H1 (cell line): ENCODE data around the gene ATG7. TPM values are rescaled to one million over a fixed set of nuclear protein-coding genes. Genes with fewer than 3 reads are reported as not detected.

Experiments
- CTCF ChIA-PET: fragments of 300-600 bp; sonication (Branson Sonifier 250); formaldehyde crosslinking; loops from one replicate; lab custom pipeline; 2021; ENCODE audit not compliant: partially characterized antibody; lab: Charles Lee
- POLR2A ChIA-PET: fragments of 300-600 bp; sonication (Branson Sonifier 250); formaldehyde crosslinking; loops from one replicate; lab custom pipeline; 2021; ENCODE audit warnings: inconsistent platforms; ENCODE audit not compliant: partially characterized antibody; lab: Charles Lee
- DNase-seq, 2 experiments: peaks; one replicate each; pipeline versions ENCODE4 v3.0.0 to v3.0.0-alpha.2; 2010 to 2022; ENCODE audit warnings: low spot score in 2 of 2, low read depth in 1 of 2, mixed read lengths in 1 of 2
- FAIRE-seq: peaks from 2 replicates; lab custom pipeline; 2011; peaks lifted over from hg19 to GRCh38; lab: Jason Lieb, UNC
- H2AFZ ChIP-seq: 2 replicates; pipeline ENCODE4 v1.8.1; 2012; ENCODE audit warnings: low read length, inconsistent platforms
- H2AK5ac ChIP-seq: 2 replicates; pipeline ENCODE4 v1.6.1; 2013; ENCODE audit warnings: low read depth, low read length
- H2BK120ac ChIP-seq: replicated peaks from 2 replicates; pipeline ENCODE3; 2013; ENCODE audit warnings: low read depth, low read length, inconsistent platforms
- H2BK12ac ChIP-seq: 2 replicates; pipeline ENCODE4 v1.6.1; 2013; ENCODE audit warnings: low read depth, low read length
- H2BK15ac ChIP-seq: 2 replicates; pipeline ENCODE4 v1.6.1; 2013; ENCODE audit warnings: low read length
- H2BK20ac ChIP-seq: 2 replicates; pipeline ENCODE4 v1.6.1; 2013; ENCODE audit warnings: low read length
- H2BK5ac ChIP-seq: 2 replicates; pipeline ENCODE4 v1.6.1; 2013; ENCODE audit warnings: low read depth, low read length
- H3K14ac ChIP-seq: 2 replicates; pipeline ENCODE4 v1.6.1; 2013; ENCODE audit warnings: inconsistent platforms; ENCODE audit not compliant: insufficient read length
- H3K18ac ChIP-seq: 2 replicates; pipeline ENCODE4 v1.6.1; 2013; ENCODE audit warnings: low read length; ENCODE audit errors: extremely low read depth
- H3K23ac ChIP-seq: 2 replicates; pipeline ENCODE4 v1.6.1; 2013; ENCODE audit warnings: inconsistent platforms; ENCODE audit not compliant: insufficient read length
- H3K23me2 ChIP-seq: 2 replicates; pipeline ENCODE4 v1.6.1; 2013; ENCODE audit warnings: low read depth, low read length
- H3K27ac ChIP-seq: 2 replicates; pipeline ENCODE4 v1.6.1; 2011; ENCODE audit warnings: low read depth, low read length, inconsistent platforms
- H3K27me3 ChIP-seq, 4 experiments: replicated peaks in 1 of 4; 1 replicate in 1 of 4; 2 replicates in 3 of 4; pipeline versions ENCODE4 v1.6.1 to v1.8.1; 2011 to 2013; ENCODE audit warnings: low read length in 3 of 4, mild to moderate bottlenecking in 3 of 4, inconsistent platforms in 2 of 4, mixed read lengths in 2 of 4, moderate library complexity in 1 of 4; ENCODE audit not compliant: control insufficient read depth in 3 of 4, insufficient read depth in 3 of 4; ENCODE audit errors: extremely low read depth in 1 of 4
- H3K36me3 ChIP-seq, 4 experiments: 2 replicates each; pipeline versions ENCODE4 v1.6.1 to v1.8.1; 2011 to 2013; ENCODE audit warnings: mild to moderate bottlenecking in 4 of 4, low read length in 3 of 4, moderate library complexity in 2 of 4, control low read depth in 1 of 4, inconsistent platforms in 1 of 4; ENCODE audit not compliant: insufficient read depth in 4 of 4, control insufficient read depth in 2 of 4
- H3K4ac ChIP-seq: replicated peaks from 2 replicates; pipeline ENCODE3; 2013; ENCODE audit warnings: low read length, low read depth, mixed read lengths, inconsistent platforms; ENCODE audit not compliant: insufficient read length
- H3K4me1 ChIP-seq, 4 experiments: replicated peaks in 1 of 4; 1 replicate in 1 of 4; 2 replicates in 3 of 4; pipeline versions ENCODE4 v1.6.1 to v1.8.1; 2011 to 2013; ENCODE audit warnings: low read length in 3 of 4, inconsistent platforms in 2 of 4, mixed read lengths in 1 of 4; ENCODE audit not compliant: insufficient read depth in 4 of 4, control insufficient read depth in 3 of 4
- H3K4me2 ChIP-seq, 2 experiments: 2 replicates each; pipeline versions ENCODE4 v1.6.1 to v1.8.1; 2011 to 2013; ENCODE audit warnings: low read depth in 2 of 2, low read length in 2 of 2, control low read depth in 1 of 2, inconsistent platforms in 1 of 2, mild to moderate bottlenecking in 1 of 2; ENCODE audit not compliant: insufficient read depth in 1 of 2
- H3K4me3 ChIP-seq, 4 experiments: fragments of 200-600, 300-600 bp in 1 of 4; sonication (generic), shearing (Covaris generic), sonication (Bioruptor Twin) in 1 of 4; 2 replicates each; pipeline versions ENCODE4 v1.5.1 to v1.8.1; 2011 to 2016; ENCODE audit warnings: low read length in 4 of 4, low read depth in 3 of 4, control low read depth in 2 of 4, inconsistent platforms in 2 of 4, mild to moderate bottlenecking in 2 of 4, mixed read lengths in 1 of 4, moderate library complexity in 1 of 4; ENCODE audit not compliant: insufficient read depth in 2 of 4; ENCODE audit errors: extremely low read depth in 1 of 4
- H3K56ac ChIP-seq: replicated peaks from 2 replicates; pipeline ENCODE3; 2013; ENCODE audit warnings: low read depth, mild to moderate bottlenecking, mixed read lengths, low read length, inconsistent platforms; ENCODE audit not compliant: insufficient read length
- H3K79me1 ChIP-seq: 2 replicates; pipeline ENCODE4 v1.6.1; 2013; ENCODE audit warnings: low read depth, low read length, control low read depth
- H3K79me2 ChIP-seq, 2 experiments: 2 replicates each; pipeline versions ENCODE4 v1.6.1 to v1.8.1; 2012 to 2013; ENCODE audit warnings: low read length in 2 of 2, mild to moderate bottlenecking in 2 of 2, inconsistent platforms in 1 of 2; ENCODE audit not compliant: insufficient read depth in 2 of 2, control insufficient read depth in 1 of 2
- H3K9ac ChIP-seq, 4 experiments: replicated peaks in 1 of 4; 1 replicate in 1 of 4; 2 replicates in 3 of 4; pipeline versions ENCODE4 v1.6.1 to v1.8.1; 2011 to 2013; ENCODE audit warnings: low read depth in 3 of 4, low read length in 3 of 4, control low read depth in 2 of 4, mild to moderate bottlenecking in 2 of 4, moderate library complexity in 2 of 4, inconsistent platforms in 1 of 4; ENCODE audit errors: extremely low read depth in 1 of 4
- H3K9me3 ChIP-seq, 2 experiments: 2 replicates each; pipeline versions ENCODE4 v1.6.1 to v1.8.1; 2012 to 2013; ENCODE audit warnings: mild to moderate bottlenecking in 2 of 2, moderate library complexity in 2 of 2, control low read depth in 1 of 2, inconsistent platforms in 1 of 2, low read depth in 1 of 2, low read length in 1 of 2, mixed read lengths in 1 of 2; ENCODE audit not compliant: insufficient read depth in 2 of 2
- H4K20me1 ChIP-seq, 2 experiments: replicated peaks in 1 of 2; 2 replicates each; pipeline versions ENCODE3 to v1.8.1; 2011 to 2013; ENCODE audit warnings: inconsistent platforms in 2 of 2, low read length in 2 of 2, mild to moderate bottlenecking in 1 of 2; ENCODE audit not compliant: insufficient read depth in 2 of 2, control insufficient read depth in 1 of 2
- H4K5ac ChIP-seq: 2 replicates; pipeline ENCODE4 v1.6.1; 2013; ENCODE audit warnings: low read length, low read depth, mixed read lengths, inconsistent platforms; ENCODE audit not compliant: insufficient read length
- H4K8ac ChIP-seq: 2 replicates; pipeline ENCODE4 v1.8.0; 2013; ENCODE audit warnings: mild to moderate bottlenecking, moderate library complexity, low read length, inconsistent platforms; ENCODE audit not compliant: insufficient read depth; ENCODE audit errors: extremely low read depth
- H4K91ac ChIP-seq: replicated peaks from 2 replicates; pipeline ENCODE3; 2013; ENCODE audit warnings: low read length, mixed read lengths, inconsistent platforms; ENCODE audit not compliant: insufficient read length
- CTCF ChIP-seq, 3 experiments: IDR thresholded peaks; 1 replicate in 2 of 3; 2 replicates in 1 of 3; pipeline versions ENCODE4 v1.5.1 to v1.6.1; 2011; ENCODE audit warnings: low read length in 3 of 3, mild to moderate bottlenecking in 3 of 3, inconsistent platforms in 2 of 3, low read depth in 1 of 3, moderate library complexity in 1 of 3; ENCODE audit not compliant: insufficient read depth in 1 of 3; ENCODE audit errors: control extremely low read depth in 1 of 3
- GTF2F1 ChIP-seq: IDR thresholded peaks from 2 replicates; pipeline ENCODE4 v1.6.1; 2012; ENCODE audit warnings: low read depth, low read length, improper control_type of control experiment, borderline replicate concordance
- NANOG ChIP-seq: IDR thresholded peaks from 2 replicates; pipeline ENCODE4 v1.6.1; 2011; ENCODE audit warnings: low read length, low read depth, mild to moderate bottlenecking, inconsistent platforms; ENCODE audit not compliant: insufficient read depth, poor library complexity, severe bottlenecking
- RAD21 ChIP-seq, 2 experiments: IDR thresholded peaks in 1 of 2; conservative IDR thresholded peaks in 1 of 2; 2 replicates each; pipeline ENCODE4 v1.6.1; 2011; ENCODE audit warnings: low read depth in 2 of 2, low read length in 2 of 2, improper control_type of control experiment in 1 of 2, inconsistent platforms in 1 of 2, mild to moderate bottlenecking in 1 of 2, moderate library complexity in 1 of 2
- WGBS, 2 experiments: shearing (Covaris generic) in 1 of 2; methylation state at CpG; one replicate each; pipeline versions ENCODE4 v1.1.6 to v1.1.7; 2013 to 2015; ENCODE audit warnings: low lambda C conversion rate in 2 of 2, mixed read lengths in 2 of 2, inconsistent platforms in 1 of 2, low coverage in 1 of 2, missing lambda C conversion rate in 1 of 2; ENCODE audit not compliant: insufficient replicate concordance in 2 of 2, insufficient coverage in 1 of 2, insufficient read length in 1 of 2; ENCODE audit errors: extremely low coverage in 1 of 2, missing lambda C conversion rate in 1 of 2; 5-methylcytosine and 5-hydroxymethylcytosine counted together
- polyA plus RNA-seq, 7 experiments: library from polyadenylated mRNA; depleted of rRNA in 3 of 7; stranded (reverse) in 5 of 7; unstranded in 2 of 7; fragments of >200 nt in 5 of 7; fragments of 200-250 nt in 2 of 7; gene quantifications; 1 replicate in 5 of 7; 2 replicates in 1 of 7; 4 replicates in 1 of 7; pipeline versions ENCODE4 v1.2.1 to v1.2.3, GENCODE V29; 2011 to 2013; ENCODE audit warnings: missing spikeins in 2 of 7, mixed read lengths in 2 of 7
- total RNA-seq: library from RNA; stranded (reverse); fragmentation: NEBNext Ultra II Directional; extraction: Animal tissue kit (Norgen Biotek cat#: 25700); gene quantifications from 2 replicates; pipeline ENCODE4 v1.2.1, GENCODE V29; 2021

The ATG7 gene
- total and polyA plus RNA-seq, 2 of the 8 experiments (the other 6 are each of a cell fraction or from before 2014, with no cell fraction given), result 15.0 to 19.1 TPM

GRCh38 chr3:11545186-11545851, 273.1 kb downstream of the ATG7 start:
- no peak for TF ChIP-seq GTF2F1
- peak; percentile 6 to 29; a peak in 2 of 4 replicates for TF ChIP-seq RAD21 (IDR thresholded peaks at IDR 0.05 in 1 of 2, conservative IDR thresholded peaks at IDR 0.05 in 1 of 2; ENCODE audit: low read depth in 2 of 2, low read length in 2 of 2)
- peak in 1 of 3 experiments; percentile 22; a peak in 1 of 4 replicates for TF ChIP-seq CTCF (IDR thresholded peaks at IDR 0.05; ENCODE audit: control extremely low read depth in 1 of 3, insufficient read depth in 1 of 3, low read depth in 1 of 3, low read length in 3 of 3)
- no peak for TF ChIP-seq NANOG
- Histone ChIP-seq H2AFZ (no peak overlapping the region), H2BK15ac (no peak overlapping the region), H3K36me3 (no peaks in the 10 kb centered on the region), H3K4me3 (no peak overlapping the region), H3K56ac (no peak overlapping the region), H3K9me3 (no peaks in the 10 kb centered on the region), H3K79me1 (no peaks in the 10 kb centered on the region), H3K18ac (no peak overlapping the region), H3K14ac (no peak overlapping the region), H4K91ac (no peak overlapping the region), H3K27me3 (no peaks in the 10 kb centered on the region), H2AK5ac (no peak overlapping the region), H3K79me2 (no peaks in the 10 kb centered on the region), H2BK5ac (no peak overlapping the region), H3K4ac (no peak overlapping the region), H3K4me1 (peaks cover 0 to 4% (median 0%) of the 10 kb centered on the region in 4 experiments; a peak in 2 of 7 replicates), H3K23ac (no peak overlapping the region), H2BK120ac (no peak overlapping the region), H4K8ac (no peak overlapping the region), H2BK12ac (no peak overlapping the region), H3K23me2 (no peaks in the 10 kb centered on the region), H4K5ac (no peak overlapping the region), H3K27ac (no peak overlapping the region), H2BK20ac (no peak overlapping the region), H4K20me1 (no peaks in the 10 kb centered on the region), H3K9ac (no peak overlapping the region), H3K4me2 (no peak overlapping the region)
- no peak for DNase-seq
- CTCF ChIA-PET, result interaction anchor here (0.6 to 1.4 kb wide), 6 partner anchors 10 to 155 kb away, joined by 3 to 4 read pairs (median 3); partner anchors contain the start of gene VGLL4
- POLR2A ChIA-PET, result interaction anchor here (0.6 to 1.1 kb wide), 2 partner anchors 107 to 138 kb away, joined by 3 read pairs; no protein-coding TSS in a partner anchor
- 90% methylated on average over 16 of the region's 16 CpGs; no CpG with 5 or more reads in 1 of the 2 experiments for WGBS, 2 experiments
- FAIRE-seq, result no peak
